ENCODE data around the gene DEFB132.
"Not testable (repeated sequence)": the region's sequence is repeated elsewhere in the genome, so short reads cannot be mapped to it uniquely, and the experiment has no call there.

DEFB132 gene

GRCh38 chr20:219290-220115 lies 38.0 kb upstream of the DEFB132 start:
- peak; percentile 47 for DNase-seq (ENCODE audit: extremely low spot score)
- TF ChIP-seq BHLHE40 (IDR thresholded peaks at IDR 0.05; ENCODE audit: borderline replicate concordance) (no peak), ZNF384 (IDR thresholded peaks at IDR 0.05) (no peak)
- ChIA-PET POLR2A (no interaction called here), CTCF (interaction anchor here (1.0 kb wide), 1 partner anchor 110 kb away, joined by 3 read pairs; no protein-coding TSS in a partner anchor)

GRCh38 chr20:221258-221830 lies 36.2 kb upstream of the DEFB132 start:
- no peak for DNase-seq (ENCODE audit: extremely low spot score)
- TF ChIP-seq ZNF384 (IDR thresholded peaks at IDR 0.05) = no peak
- TF ChIP-seq BHLHE40 (IDR thresholded peaks at IDR 0.05; ENCODE audit: borderline replicate concordance) = no peak
- TF ChIP-seq SP1 (IDR thresholded peaks at IDR 0.05) = no peak
- no peak for TF ChIP-seq NFRKB (IDR thresholded peaks at IDR 0.05)
- TF ChIP-seq PKNOX1 (IDR thresholded peaks at IDR 0.05) = no peak
- ChIA-PET POLR2A (no interaction called here), CTCF (no interaction called here)

- CTCF ChIA-PET; DNase-seq (ENCODE audit: extremely low spot score); POLR2A ChIA-PET: not testable (repeated sequence)
Observed at GRCh38 chr20:225879-226278, 31.6 kb upstream of the DEFB132 start.

- TF ChIP-seq HDGF (IDR thresholded peaks at IDR 0.05; ENCODE audit: borderline replicate concordance) (no peak), FOXA1 (IDR thresholded peaks at IDR 0.05) (no peak), ZNF384 (IDR thresholded peaks at IDR 0.05) (no peak)
- ChIA-PET POLR2A (no interaction called here), CTCF (no interaction called here)
- no peak for DNase-seq (ENCODE audit: extremely low spot score)
Observed at GRCh38 chr20:226958-227357, 30.6 kb upstream of the DEFB132 start, which contains the start of gene DEFB129. TSS of gene DEFB129 (plus strand) at chr20:227258. CDS start at chr20:227289, 31 bp downstream.

GRCh38 chr20:227439-228105 lies 30.0 kb upstream of the DEFB132 start:
- no peak for DNase-seq (ENCODE audit: extremely low spot score)
- CTCF ChIA-PET = no interaction called here
- TF ChIP-seq CTBP1 (IDR thresholded peaks at IDR 0.05; ENCODE audit: borderline replicate concordance) (no peak), FOXM1 (IDR thresholded peaks at IDR 0.05; ENCODE audit: borderline replicate concordance) (no peak), HDGF (IDR thresholded peaks at IDR 0.05; ENCODE audit: borderline replicate concordance) (no peak), FOXA1 (IDR thresholded peaks at IDR 0.05) (no peak), ARNT (IDR thresholded peaks at IDR 0.05) (no peak), SP1 (IDR thresholded peaks at IDR 0.05) (no peak)

GRCh38 chr20:235891-236290 lies 21.6 kb upstream of the DEFB132 start:
- ChIA-PET CTCF (no interaction called here), POLR2A (no interaction called here)
- TF ChIP-seq ARNT (IDR thresholded peaks at IDR 0.05) (no peak), SP1 (IDR thresholded peaks at IDR 0.05) (no peak), ZNF384 (IDR thresholded peaks at IDR 0.05) (no peak), CTBP1 (IDR thresholded peaks at IDR 0.05; ENCODE audit: borderline replicate concordance) (no peak), TARDBP (IDR thresholded peaks at IDR 0.05) (no peak), BHLHE40 (IDR thresholded peaks at IDR 0.05; ENCODE audit: borderline replicate concordance) (no peak), FOXA1 (IDR thresholded peaks at IDR 0.05) (no peak), PKNOX1 (IDR thresholded peaks at IDR 0.05) (no peak), FOXK2 (IDR thresholded peaks at IDR 0.05) (no peak)
- DNase-seq (ENCODE audit: extremely low spot score) = no peak

More at GRCh38 chr20:227439-228105, 30.0 kb upstream of the DEFB132 start:
- POLR2A ChIA-PET = no interaction called here

- ChIA-PET CTCF (no interaction called here), POLR2A (no interaction called here)
- DNase-seq (ENCODE audit: extremely low spot score) = no peak
- TF ChIP-seq LEF1 (IDR thresholded peaks at IDR 0.05; ENCODE audit: borderline replicate concordance) = no peak
- TF ChIP-seq L3MBTL2 (conservative IDR thresholded peaks at IDR 0.05) = no peak
- TF ChIP-seq ZNF384 (IDR thresholded peaks at IDR 0.05) = no peak
- no peak for TF ChIP-seq SP1 (IDR thresholded peaks at IDR 0.05)
- no peak for TF ChIP-seq FOXA1 (IDR thresholded peaks at IDR 0.05)
Observed at GRCh38 chr20:237489-237888, 20.0 kb upstream of the DEFB132 start.

GRCh38 chr20:237929-238328 lies 19.6 kb upstream of the DEFB132 start:
- no peak for DNase-seq (ENCODE audit: extremely low spot score)
- TF ChIP-seq FOXK2 (IDR thresholded peaks at IDR 0.05) = no peak
- TF ChIP-seq HDGF (IDR thresholded peaks at IDR 0.05; ENCODE audit: borderline replicate concordance) = no peak
- TF ChIP-seq ZNF384 (IDR thresholded peaks at IDR 0.05) = no peak
- TF ChIP-seq SUZ12 (IDR thresholded peaks at IDR 0.05) = no peak
- TF ChIP-seq ELF4 (IDR thresholded peaks at IDR 0.05) = no peak
- TF ChIP-seq BHLHE40 (IDR thresholded peaks at IDR 0.05; ENCODE audit: borderline replicate concordance) = no peak
- TF ChIP-seq NFRKB (IDR thresholded peaks at IDR 0.05) = no peak
- TF ChIP-seq PKNOX1 (IDR thresholded peaks at IDR 0.05) = no peak
- TF ChIP-seq SP1 (IDR thresholded peaks at IDR 0.05) = no peak
- TF ChIP-seq FOXA1 (IDR thresholded peaks at IDR 0.05) = no peak
- no peak for TF ChIP-seq FOXM1 (IDR thresholded peaks at IDR 0.05; ENCODE audit: borderline replicate concordance)
- no peak for TF ChIP-seq TARDBP (IDR thresholded peaks at IDR 0.05)
- TF ChIP-seq ARNT (IDR thresholded peaks at IDR 0.05) = no peak
- TF ChIP-seq L3MBTL2 (conservative IDR thresholded peaks at IDR 0.05) = no peak
- no peak for TF ChIP-seq CTBP1 (IDR thresholded peaks at IDR 0.05; ENCODE audit: borderline replicate concordance)
- no peak for TF ChIP-seq LEF1 (IDR thresholded peaks at IDR 0.05; ENCODE audit: borderline replicate concordance)
- ChIA-PET CTCF (no interaction called here), POLR2A (no interaction called here)

Measured in HEK293T (cell line).